Activated CD4-positive, alpha-beta T cell treated with anti-CD3 and anti-CD28 coated beads, Interleukin-2, amount 10 ng/mL, durations not matched to agents 24 days and 14 days (primary cell): ENCODE results near the gene NLRC5. TPM values are rescaled to one million over a fixed set of nuclear protein-coding genes. Genes with fewer than 3 reads are reported as not detected.

Source experiments
- DNase-seq: peaks from one replicate; pipeline ENCODE4 v3.0.0; 2022
- H3K27ac Mint-ChIP-seq: one replicate; pipeline ENCODE4 v1.8.0; 2022; ENCODE audit warnings: mild to moderate bottlenecking, mixed read lengths
- H3K27me3 Mint-ChIP-seq: one replicate; pipeline ENCODE4 v1.8.0; 2022; ENCODE audit warnings: mixed read lengths
- H3K36me3 Mint-ChIP-seq: one replicate; pipeline ENCODE4 v1.8.0; 2022; ENCODE audit warnings: low read depth, mild to moderate bottlenecking, mixed read lengths
- H3K4me1 Mint-ChIP-seq: one replicate; pipeline ENCODE4 v1.8.0; 2021; ENCODE audit warnings: mixed read lengths
- H3K4me3 Mint-ChIP-seq: one replicate; pipeline ENCODE4 v1.8.0; 2022; ENCODE audit warnings: mild to moderate bottlenecking, moderate library complexity, mixed read lengths
- H3K9me3 Mint-ChIP-seq: one replicate; pipeline ENCODE4 v1.8.0; 2021; ENCODE audit warnings: mixed read lengths
- intact Hi-C: fragments of 100-400 bp; cut with micrococcal nuclease; formaldehyde crosslinking; loops from one replicate; pipeline ENCODE4 v1.15.1; 2023
- total RNA-seq: library from RNA; stranded (reverse); gene quantifications from 2 replicates; pipeline ENCODE4 v1.2.3, GENCODE V29; 2022

The NLRC5 gene
- total RNA-seq, 1 donor from 2014 or later: 214 TPM

DNA sequence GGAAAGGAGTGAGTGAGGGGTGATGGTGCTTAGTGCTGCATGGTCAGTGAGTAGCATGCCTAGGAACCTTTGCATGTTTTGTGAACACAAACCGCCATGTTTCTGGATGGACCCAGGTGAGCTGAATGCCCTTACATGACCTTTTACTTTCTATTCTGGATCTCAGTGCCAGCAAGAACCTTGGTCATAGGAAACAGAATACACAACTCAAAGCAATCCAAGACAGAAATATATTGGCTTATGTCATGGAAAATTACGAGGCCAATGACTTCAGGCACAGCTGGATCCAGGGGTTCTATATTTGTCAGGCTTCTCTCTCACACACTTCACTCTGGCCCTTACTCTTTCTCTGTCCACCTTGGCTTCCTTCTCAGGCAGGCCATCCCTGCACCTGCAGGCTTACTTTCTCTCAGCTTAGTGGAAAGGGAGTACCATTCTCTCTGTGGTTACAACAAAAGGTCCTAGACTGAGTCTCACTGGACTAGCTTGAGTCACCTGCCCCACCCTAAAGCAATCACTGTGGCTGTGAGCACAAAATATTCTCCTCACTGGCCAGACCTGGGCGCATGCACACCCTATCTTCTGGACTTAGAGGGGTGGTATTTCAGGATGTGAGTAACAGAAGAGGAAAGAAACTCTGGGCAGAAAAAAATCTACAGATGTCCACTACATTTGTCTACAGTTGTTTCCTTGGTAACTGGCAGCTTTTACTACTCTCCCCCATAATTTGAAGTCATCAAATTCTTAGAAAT lies 82.7 kb downstream of the NLRC5 start:
- intact Hi-C loops: no loop called here
- H3K4me3 Mint-ChIP-seq: no peak overlapping the region
- peaks cover 76% of the 10 kb centered on the region for H3K36me3 Mint-ChIP-seq
- peaks cover 20% of the 10 kb centered on the region for H3K4me1 Mint-ChIP-seq
- peak overlapping the region; percentile 55 for H3K27ac Mint-ChIP-seq
- no peak for DNase-seq
- H3K9me3 Mint-ChIP-seq: no peaks in the 10 kb centered on the region
- H3K27me3 Mint-ChIP-seq: no peaks in the 10 kb centered on the region

- no peaks in the 10 kb centered on the region for H3K9me3 Mint-ChIP-seq
- no peak overlapping the region for H3K4me3 Mint-ChIP-seq
- peak overlapping the region; percentile 0 for H3K27ac Mint-ChIP-seq
- H3K27me3 Mint-ChIP-seq: no peaks in the 10 kb centered on the region
- peaks cover 20% of the 10 kb centered on the region for H3K4me1 Mint-ChIP-seq
- intact Hi-C loops: no loop called here
- peaks cover 72% of the 10 kb centered on the region for H3K36me3 Mint-ChIP-seq
- DNase-seq: no peak
Observed at GRCh38 chr16:57072616-57073275, 83.4 kb downstream of the NLRC5 start.

- H3K9me3 Mint-ChIP-seq: no peaks in the 10 kb centered on the region
- H3K27me3 Mint-ChIP-seq: no peaks in the 10 kb centered on the region
- H3K27ac Mint-ChIP-seq: no peak overlapping the region
- no peak for DNase-seq
- H3K36me3 Mint-ChIP-seq: peaks cover 48% of the 10 kb centered on the region
- intact Hi-C loops: no loop called here
- H3K4me1 Mint-ChIP-seq: peaks cover 2% of the 10 kb centered on the region
- H3K4me3 Mint-ChIP-seq: no peak overlapping the region
Observed at GRCh38 chr16:57077714-57078113, 88.4 kb downstream of the NLRC5 start.

DNA sequence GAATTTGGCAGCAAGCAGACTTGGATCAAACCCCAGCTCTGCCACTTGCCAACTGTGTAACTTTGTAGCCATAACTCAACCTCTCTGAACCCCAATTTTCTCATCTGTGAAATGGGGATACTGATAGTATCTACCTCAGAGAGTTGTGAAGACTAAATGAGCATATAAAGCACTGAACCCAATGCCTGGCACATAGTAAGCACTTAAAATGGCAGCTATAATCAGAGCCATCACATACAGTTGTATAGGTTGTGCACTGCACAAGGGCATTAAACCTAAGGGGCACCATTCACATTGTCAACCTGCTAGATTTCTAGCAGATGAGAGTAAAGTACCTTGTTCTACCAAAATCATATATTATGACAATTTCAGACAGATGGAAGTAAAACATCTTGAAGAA lies 92.4 kb downstream of the NLRC5 start:
- Mint-ChIP-seq H3K27ac (no peak overlapping the region), H3K4me3 (no peak overlapping the region), H3K9me3 (no peaks in the 10 kb centered on the region)

DNA sequence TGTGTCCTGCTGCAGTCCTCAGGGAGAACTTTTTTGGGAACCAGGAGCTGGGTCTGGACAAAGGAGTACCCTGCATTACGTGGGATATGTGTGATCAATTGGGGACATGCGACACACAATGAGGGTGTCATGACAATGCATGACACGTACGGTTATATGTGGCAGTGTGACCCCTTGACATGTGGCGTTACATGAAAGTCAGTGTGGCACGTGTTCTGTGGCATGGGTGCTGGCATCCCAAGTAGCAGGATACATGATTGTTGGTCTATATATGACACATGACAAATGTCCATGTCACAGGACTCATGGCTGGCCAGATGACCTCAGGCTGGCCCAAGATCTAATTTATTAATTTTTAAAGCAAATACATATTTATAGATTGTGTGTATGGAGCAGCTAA lies 93.3 kb downstream of the NLRC5 start:
- H3K4me3 Mint-ChIP-seq: no peak overlapping the region
- peaks cover 20% of the 10 kb centered on the region for H3K36me3 Mint-ChIP-seq
- no peaks in the 10 kb centered on the region for H3K9me3 Mint-ChIP-seq
- H3K27me3 Mint-ChIP-seq: no peaks in the 10 kb centered on the region
- H3K4me1 Mint-ChIP-seq: peaks cover 6% of the 10 kb centered on the region
- intact Hi-C loops: loop anchor here (5.0 kb wide), 1 partner anchor 165 kb away; the partner anchor contains the start of gene ARL2BP
- no peak overlapping the region for H3K27ac Mint-ChIP-seq
- DNase-seq: no peak

More for the DNA sequence above, 92.4 kb downstream of the NLRC5 start:
- DNase-seq: no peak
- Mint-ChIP-seq H3K27me3 (no peaks in the 10 kb centered on the region), H3K36me3 (peaks cover 25% of the 10 kb centered on the region), H3K4me1 (peaks cover 6% of the 10 kb centered on the region)
- intact Hi-C loops: loop anchor here (5.0 kb wide), 1 partner anchor 166 kb away; the partner anchor contains the start of gene ARL2BP

GRCh38 chr16:57083485-57084126 lies 94.2 kb downstream of the NLRC5 start:
- Mint-ChIP-seq H3K4me1 (peaks cover 6% of the 10 kb centered on the region), H3K27me3 (no peaks in the 10 kb centered on the region), H3K36me3 (peaks cover 20% of the 10 kb centered on the region), H3K4me3 (no peak overlapping the region), H3K9me3 (no peaks in the 10 kb centered on the region), H3K27ac (peak overlapping the region; percentile 10)
- intact Hi-C loops: loop anchor here (1.0 to 5.0 kb wide), 3 partner anchors 85 to 217 kb away; partner anchors contain the start of gene ARL2BP
- DNase-seq: no peak

DNA sequence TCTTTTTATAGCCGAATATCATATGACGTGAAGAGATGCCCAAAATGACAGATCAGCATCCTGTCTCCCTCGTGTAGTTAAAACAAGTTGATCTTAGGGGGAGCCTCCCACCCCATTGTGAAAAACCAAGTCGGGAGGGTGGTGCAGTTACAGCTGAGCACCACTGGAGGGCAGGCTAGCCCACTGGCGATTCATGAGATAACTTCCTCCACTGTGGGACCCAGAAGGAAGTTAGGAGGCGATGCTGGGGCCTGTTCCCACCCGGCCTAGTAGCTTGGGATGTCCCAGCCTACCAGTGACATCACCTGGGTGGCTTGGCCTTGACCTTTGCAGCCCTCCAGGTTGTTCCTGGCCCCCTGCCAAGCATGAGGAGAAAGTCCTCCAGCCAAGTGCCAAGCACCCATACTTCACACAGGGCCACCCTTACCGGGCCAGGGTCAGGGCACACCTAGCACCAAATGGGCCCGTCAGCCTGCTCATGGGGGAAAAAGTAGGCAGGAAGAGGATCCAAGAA lies 95.0 kb downstream of the NLRC5 start:
- H3K36me3 Mint-ChIP-seq: peaks cover 19% of the 10 kb centered on the region
- H3K27me3 Mint-ChIP-seq: no peaks in the 10 kb centered on the region
- peak overlapping the region; percentile 10 for H3K27ac Mint-ChIP-seq
- DNase-seq: peak; percentile 92
- intact Hi-C loops: loop anchor here (1.0 to 5.0 kb wide), 3 partner anchors 84 to 216 kb away; partner anchors contain the start of gene ARL2BP
- H3K9me3 Mint-ChIP-seq: no peaks in the 10 kb centered on the region
- peaks cover 6% of the 10 kb centered on the region for H3K4me1 Mint-ChIP-seq
- H3K4me3 Mint-ChIP-seq: no peak overlapping the region

- Mint-ChIP-seq H3K27ac (no peak overlapping the region), H3K4me3 (no peak overlapping the region)
- intact Hi-C loops: loop anchor here (1.0 to 5.0 kb wide), 3 partner anchors 83 to 215 kb away; partner anchors contain the start of gene ARL2BP
Observed at GRCh38 chr16:57084996-57085395, 95.6 kb downstream of the NLRC5 start.

DNA sequence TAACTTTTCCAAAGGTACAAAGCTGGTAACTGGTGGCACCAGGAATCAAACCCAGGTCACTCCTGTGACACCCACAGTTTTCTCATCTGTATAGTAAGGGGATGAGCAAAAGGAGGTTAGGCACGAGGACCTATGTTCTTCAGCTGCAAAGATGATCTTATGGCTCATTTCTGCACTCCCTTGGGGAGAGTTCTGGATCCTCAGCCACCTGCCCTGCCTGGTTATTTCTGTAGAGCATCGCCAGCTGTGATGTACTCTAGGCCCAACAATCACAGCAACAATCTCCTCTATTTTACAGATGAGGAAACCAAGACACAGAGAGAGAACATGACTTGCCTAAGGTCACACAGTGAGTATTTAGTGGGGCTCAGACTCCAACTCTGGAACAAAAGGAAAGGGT lies 97.6 kb downstream of the NLRC5 start:
- H3K4me3 Mint-ChIP-seq: no peak overlapping the region
- peaks cover 19% of the 10 kb centered on the region for H3K27me3 Mint-ChIP-seq
- intact Hi-C loops: no loop called here
- peaks cover 7% of the 10 kb centered on the region for H3K4me1 Mint-ChIP-seq
- H3K27ac Mint-ChIP-seq: no peak overlapping the region
- H3K36me3 Mint-ChIP-seq: peaks cover 6% of the 10 kb centered on the region
- no peak for DNase-seq
- no peaks in the 10 kb centered on the region for H3K9me3 Mint-ChIP-seq

More at GRCh38 chr16:57084996-57085395, 95.6 kb downstream of the NLRC5 start:
- Mint-ChIP-seq H3K36me3 (peaks cover 13% of the 10 kb centered on the region), H3K9me3 (no peaks in the 10 kb centered on the region), H3K4me1 (peaks cover 4% of the 10 kb centered on the region), H3K27me3 (no peaks in the 10 kb centered on the region)
- no peak for DNase-seq

GRCh38 chr16:57089406-57089805 lies 100.0 kb downstream of the NLRC5 start:
- peaks cover 9% of the 10 kb centered on the region for H3K4me1 Mint-ChIP-seq
- intact Hi-C loops: no loop called here

DNA sequence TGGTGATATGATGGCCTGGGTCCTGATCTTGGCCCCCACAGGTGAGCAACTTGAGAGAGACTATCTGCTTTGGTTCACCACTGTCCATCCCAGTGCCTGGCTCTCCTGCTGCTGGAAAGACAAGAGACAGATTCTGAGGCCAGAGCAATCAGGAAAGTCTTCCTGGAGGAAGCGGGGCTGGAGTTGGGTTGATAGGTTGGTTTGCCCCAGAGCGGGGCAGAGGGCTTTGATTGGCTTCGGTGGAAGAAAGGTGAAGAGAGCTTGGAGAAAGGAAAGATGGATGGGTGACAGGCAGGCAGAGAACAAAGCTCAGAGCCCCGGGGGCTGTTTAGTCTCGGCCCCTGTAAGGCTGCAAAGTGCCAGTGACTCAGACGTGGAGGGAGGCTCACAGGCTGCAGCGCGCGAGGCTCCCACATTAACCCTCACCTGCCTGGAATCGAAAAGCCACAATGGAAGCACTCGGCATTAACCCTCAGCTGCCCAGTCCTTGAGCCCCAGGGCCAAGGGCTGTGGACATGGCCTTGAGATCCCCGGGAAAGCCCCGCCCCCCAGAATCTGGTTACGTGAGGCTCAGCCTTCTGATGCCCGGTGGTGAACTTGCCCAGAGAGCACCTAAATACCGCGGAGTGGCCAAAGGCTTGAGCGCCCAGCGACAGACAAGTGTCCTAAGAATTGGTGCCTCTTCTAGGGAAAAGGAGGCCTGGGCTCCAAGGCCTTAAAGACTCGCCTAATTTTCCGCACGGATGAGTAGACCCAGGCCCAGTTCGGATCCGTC lies 102.0 kb downstream of the NLRC5 start:
- Mint-ChIP-seq H3K27ac (peak overlapping the region; percentile 30), H3K9me3 (no peaks in the 10 kb centered on the region), H3K4me1 (peaks cover 9% of the 10 kb centered on the region), H3K36me3 (no peaks in the 10 kb centered on the region), H3K27me3 (peaks cover 24% of the 10 kb centered on the region), H3K4me3 (peak overlapping the region; percentile 53)
- intact Hi-C loops: loop anchor here (5.0 kb wide), 1 partner anchor 36 kb away; no protein-coding TSS in a partner anchor
- no peak for DNase-seq

More at GRCh38 chr16:57089406-57089805, 100.0 kb downstream of the NLRC5 start:
- no peak for DNase-seq
- H3K9me3 Mint-ChIP-seq: no peaks in the 10 kb centered on the region
- H3K27ac Mint-ChIP-seq: no peak overlapping the region
- H3K36me3 Mint-ChIP-seq: no peaks in the 10 kb centered on the region
- H3K4me3 Mint-ChIP-seq: no peak overlapping the region
- peaks cover 24% of the 10 kb centered on the region for H3K27me3 Mint-ChIP-seq

- Mint-ChIP-seq H3K9me3 (no peaks in the 10 kb centered on the region), H3K27me3 (peaks cover 24% of the 10 kb centered on the region), H3K36me3 (no peaks in the 10 kb centered on the region), H3K4me3 (peak within 1 kb of the TSS; percentile 84), H3K4me1 (peaks cover 9% of the 10 kb centered on the region), H3K27ac (peak within 1 kb of the TSS; percentile 73)
- no peak for DNase-seq
- intact Hi-C loops: loop anchor here (5.0 kb wide), 1 partner anchor 35 kb away; no protein-coding TSS in a partner anchor
Observed at GRCh38 chr16:57091975-57092785, 102.8 kb downstream of the NLRC5 start, which contains the start of gene CPNE2. Gene CPNE2 (plus strand): TSS chr16:57092583. CDS start chr16:57110743, 18,160 bp downstream.
